Stimulated activated CD4-positive, alpha-beta T cell treated with anti-CD3 and anti-CD28 coated beads, Interleukin-1b, Interleukin-23, amount 100 ng/mL, for 4 hours (primary cell): ENCODE results near the gene EVX2.

Source experiments
- DNase-seq, 2 donors: peaks; one replicate each; pipeline ENCODE4 v3.0.0-alpha.2; 2020; ENCODE audit warnings: low read depth in 2 of 2

EVX2 gene

DNA sequence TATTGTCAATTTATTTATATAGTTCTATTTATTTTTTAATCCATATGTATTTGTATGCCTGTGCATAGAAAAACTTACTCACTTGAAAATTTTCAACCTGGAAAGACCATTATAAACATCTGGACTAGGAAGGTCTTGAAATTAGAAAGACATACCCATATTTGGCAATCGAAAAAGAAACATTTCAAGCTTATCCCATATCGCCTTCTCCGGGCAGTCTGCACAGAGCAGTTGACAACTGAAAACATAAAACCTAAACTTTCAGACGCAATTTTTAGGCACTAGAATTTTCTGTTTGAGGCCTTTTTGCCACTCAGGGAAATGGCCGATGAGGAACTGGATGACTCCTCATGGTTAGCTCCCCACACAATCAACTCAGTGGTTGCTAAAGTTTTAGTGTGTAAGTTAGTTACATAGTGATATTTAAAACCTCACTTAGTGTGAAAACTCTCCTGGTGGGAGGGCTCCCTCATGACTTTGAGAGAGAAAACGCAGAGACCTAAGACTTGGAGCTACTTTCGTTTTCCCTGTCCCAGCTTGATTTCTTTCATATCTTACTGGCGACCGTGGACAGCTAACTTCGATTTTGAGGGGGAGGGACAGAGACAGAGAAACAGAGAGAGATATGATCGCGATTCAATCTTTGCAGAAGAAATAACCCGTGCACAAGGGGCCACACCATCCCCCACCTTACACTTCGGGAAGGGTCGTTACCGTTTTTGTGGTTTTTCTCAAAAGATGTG is 12.7 kb upstream of the EVX2 start:
- DNase-seq: no peak

DNA sequence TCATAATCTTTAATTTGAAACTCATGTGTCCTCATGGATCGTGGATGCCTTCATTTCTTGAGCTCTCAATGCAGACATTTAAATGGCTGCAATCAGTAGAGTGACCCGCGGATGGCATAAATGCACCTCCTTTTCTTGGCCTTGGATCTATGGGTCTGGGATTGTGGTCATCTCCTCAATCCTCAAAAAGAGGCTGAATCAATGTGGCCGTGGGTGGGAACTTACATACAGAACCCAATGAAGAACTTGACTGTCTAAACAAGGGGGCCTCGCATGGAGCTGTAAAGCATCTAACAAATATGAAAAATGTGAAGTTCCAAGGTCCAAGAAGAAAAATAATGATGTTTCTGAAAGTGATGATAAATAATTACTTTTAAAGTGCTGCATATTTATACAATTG is 11.7 kb upstream of the EVX2 start:
- DNase-seq: no peak

GRCh38 chr2:176094349-176094748 is 10.6 kb upstream of the EVX2 start:
- DNase-seq: no peak

DNA sequence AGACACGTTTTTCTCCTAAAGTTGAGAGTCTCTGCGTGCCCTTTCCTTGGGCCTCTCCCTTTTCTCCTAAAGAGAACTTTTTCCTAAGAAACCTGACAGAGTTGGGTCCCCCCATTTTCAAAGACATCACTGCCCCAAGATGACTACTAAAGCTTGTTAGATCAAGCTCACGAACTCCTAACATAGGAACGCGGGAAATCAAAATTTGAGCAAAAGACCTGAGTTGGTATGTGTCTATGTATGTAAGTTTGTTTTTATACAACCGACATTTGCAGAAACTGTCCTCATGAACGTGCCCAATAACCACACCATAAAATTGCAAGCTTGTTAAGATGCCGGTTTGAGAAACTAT is 10.1 kb upstream of the EVX2 start:
- DNase-seq: no peak

DNA sequence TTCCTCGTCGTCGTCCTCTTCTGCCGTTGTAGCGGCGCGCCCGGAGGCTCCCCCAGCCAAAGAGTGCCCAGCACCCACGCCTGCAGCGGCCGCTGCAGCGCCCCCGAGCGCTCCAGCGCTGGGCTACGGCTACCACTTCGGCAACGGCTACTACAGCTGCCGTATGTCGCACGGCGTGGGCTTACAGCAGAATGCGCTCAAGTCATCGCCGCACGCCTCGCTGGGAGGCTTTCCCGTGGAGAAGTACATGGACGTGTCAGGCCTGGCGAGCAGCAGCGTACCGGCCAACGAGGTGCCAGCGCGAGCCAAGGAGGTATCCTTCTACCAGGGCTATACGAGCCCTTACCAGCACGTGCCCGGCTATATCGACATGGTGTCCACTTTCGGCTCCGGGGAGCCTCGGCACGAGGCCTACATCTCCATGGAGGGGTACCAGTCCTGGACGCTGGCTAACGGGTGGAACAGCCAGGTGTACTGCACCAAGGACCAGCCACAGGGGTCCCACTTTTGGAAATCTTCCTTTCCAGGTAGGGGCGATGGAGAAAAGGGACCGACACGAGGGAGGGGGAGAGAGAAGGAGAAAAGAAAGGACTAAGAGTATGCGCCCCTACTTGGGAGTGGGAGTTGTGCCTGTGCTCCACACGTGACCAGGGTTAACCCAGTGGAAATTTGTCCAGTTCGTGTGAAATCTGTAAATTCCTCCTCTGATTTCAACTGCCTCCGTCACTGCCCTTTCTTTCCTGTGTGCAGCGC is 9.6 kb upstream of the EVX2 start:
- no peak for DNase-seq

DNA sequence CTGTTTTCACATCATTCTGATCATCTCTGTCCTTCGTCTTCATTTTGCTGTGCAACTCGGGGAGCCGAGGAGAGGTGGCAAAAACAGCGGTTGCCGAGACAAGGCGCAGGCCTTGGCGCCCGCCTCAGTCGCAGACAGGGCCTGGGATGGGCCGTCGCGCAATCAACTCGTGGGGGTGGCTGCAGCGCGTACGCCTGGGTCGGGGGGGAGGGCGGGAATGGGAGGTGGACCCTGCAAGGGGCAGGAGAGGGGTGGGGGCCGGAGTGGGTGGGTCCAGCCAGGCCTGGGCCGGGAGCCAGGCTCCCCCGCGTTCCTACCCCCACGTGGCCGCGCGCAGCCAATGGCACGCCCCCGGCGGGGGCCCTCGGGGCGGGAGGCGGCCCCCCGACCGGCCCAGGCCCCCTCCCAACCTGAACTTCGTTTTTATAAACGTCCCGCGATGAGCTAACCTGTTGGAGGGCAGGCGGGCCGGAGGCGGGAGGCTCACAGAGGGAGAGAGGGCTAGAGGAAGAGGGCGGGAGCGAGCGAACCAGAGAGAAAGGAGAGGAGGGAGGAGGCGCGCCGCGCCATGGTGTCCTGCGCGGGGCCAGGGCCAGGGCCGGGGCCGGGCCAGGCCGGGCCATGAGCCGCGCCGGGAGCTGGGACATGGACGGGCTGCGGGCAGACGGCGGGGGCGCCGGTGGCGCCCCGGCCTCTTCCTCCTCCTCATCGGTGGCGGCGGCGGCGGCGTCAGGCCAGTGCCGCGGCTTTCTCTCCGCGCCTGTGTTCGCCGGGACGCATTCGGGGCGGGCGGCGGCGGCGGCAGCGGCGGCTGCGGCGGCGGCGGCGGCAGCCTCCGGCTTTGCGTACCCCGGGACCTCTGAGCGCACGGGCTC is 8.7 kb upstream of the EVX2 start, which contains the start of gene HOXD13:
Gene HOXD13 (plus strand): TSS at position 452 of the 875 bp plus-strand sequence. CDS start 170 bp downstream, at position 622.
- DNase-seq: no peak

GRCh38 chr2:176091329-176092258 is 7.8 kb upstream of the EVX2 start:
- DNase-seq: no peak

DNA sequence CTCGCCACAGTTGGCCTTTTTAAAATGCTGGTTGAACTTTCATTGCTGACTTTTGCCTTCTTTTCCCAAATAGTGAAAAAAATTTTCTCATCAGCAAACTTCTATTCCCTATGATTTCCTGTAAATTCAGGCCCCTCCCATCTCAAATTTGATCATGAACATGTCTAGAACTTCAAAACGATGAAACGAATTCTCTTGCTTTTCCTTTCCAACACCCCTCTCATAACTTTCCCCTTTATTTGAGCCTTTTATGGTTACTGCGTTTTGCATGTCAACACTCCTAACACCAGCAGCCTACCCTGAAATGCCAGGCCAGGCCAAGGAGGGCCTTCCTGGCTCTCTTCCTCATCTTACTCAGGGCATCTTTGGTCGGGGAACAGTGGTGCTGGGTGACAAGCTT is 7.1 kb upstream of the EVX2 start:
- no peak for DNase-seq

GRCh38 chr2:176089843-176090395 is 6.2 kb upstream of the EVX2 start:
- no peak for DNase-seq

DNA sequence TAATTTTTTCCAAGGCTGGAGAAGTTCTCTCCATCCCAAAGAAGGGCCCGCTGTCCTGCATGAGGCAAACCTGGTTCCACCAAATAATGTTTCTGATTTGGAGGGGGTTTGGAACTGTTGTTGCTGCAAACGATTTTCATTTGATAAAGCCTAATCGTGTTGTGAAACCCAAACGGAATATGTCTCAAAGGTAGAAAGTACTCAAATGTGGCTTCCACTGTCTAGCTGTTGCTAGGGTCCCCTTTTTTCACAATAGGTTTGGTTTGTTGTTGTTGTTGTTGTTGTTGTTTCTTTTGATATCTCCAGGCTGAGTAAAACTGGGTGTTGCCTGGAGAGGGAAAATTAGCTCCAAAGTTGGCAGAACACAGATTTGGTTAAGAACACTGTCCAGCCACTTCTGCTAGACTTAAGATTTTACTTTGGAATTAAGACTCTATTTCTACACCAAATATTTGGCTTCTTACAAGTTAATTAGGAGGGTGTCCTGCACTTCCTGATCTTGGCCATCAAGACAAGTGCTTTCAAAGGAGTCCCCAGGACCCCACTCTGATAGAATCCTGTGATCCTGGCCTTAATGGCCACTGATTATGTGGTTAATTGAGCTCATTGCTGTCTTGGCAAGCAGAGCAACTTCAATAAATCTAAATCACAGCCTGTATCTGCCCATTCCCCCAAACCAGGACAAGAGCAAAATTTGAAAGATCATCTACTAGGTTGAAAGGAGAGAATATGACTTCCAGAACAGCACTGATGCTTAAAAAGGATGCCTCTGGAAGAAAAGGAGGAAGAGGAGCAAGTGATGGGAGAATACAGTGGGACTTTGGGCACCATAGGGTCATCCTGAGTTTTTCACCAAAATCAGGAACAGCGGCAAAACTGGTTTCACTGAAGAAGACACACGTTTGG is 5.4 kb upstream of the EVX2 start:
- DNase-seq: no peak

- DNase-seq: no peak
These were observed 4.5 kb upstream of the EVX2 start for GRCh38 chr2:176088048-176088936.

DNA sequence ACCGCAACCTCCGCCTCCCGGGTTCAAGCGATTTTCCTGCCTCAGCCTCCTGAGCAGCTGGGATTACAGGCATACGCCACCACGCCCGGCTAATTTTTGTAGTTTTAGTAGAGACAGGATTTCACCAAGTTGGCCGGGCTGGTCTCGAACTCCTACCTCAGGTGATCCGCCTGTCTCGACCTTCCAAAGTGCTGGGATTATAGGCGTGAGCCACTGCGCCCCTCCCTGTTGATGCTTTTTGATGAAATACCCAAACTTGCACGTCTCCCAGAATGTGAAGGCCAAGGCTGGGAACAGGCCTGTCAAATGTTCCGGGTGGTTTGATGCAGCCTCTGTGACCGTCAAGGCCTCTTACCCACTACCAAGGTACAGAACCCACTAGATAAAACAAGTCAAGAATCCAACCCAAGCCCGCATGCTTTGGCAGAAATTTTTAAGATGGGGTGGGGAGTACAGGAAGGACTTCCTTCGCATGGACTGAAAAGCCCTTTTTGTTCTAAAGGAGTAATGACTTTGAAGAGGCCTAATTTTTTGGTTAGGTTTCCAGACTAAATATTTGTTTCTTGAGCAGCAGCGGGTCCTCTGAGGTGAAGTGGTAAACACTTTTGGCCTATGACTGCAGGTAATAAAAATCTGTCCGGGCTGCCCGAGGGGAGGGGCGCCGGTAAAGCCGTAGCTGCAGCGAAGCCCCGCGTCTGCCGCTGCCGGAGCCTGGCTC is 3.7 kb upstream of the EVX2 start:
- DNase-seq: no peak

- DNase-seq: no peak
These were observed 2.4 kb upstream of the EVX2 start for GRCh38 chr2:176085861-176086771.

- no peak for DNase-seq
These were observed 1.5 kb upstream of the EVX2 start for GRCh38 chr2:176085120-176085788.

- DNase-seq: no peak
These were observed 903 bp upstream of the EVX2 start for GRCh38 chr2:176084611-176085119.
